Measurements from ENCODE around the gene LTBP2.
A peak's percentile ranks its signal among the peaks of the same experiment; 100 is the strongest.

The LTBP2 gene

GRCh38 chr14:74604157-74604556 lies 7.9 kb downstream of the LTBP2 start:
- TF ChIP-seq CTCF (conservative IDR thresholded peaks at IDR 0.05; ENCODE audit: control insufficient read depth, insufficient read depth, low read depth, low read length) = no peak
- no peak overlapping the region for H3K4me3 ChIP-seq (ENCODE audit: control insufficient read depth, low read depth, low read length)
- DNase-seq (ENCODE audit: low read depth) = no peak

GRCh38 chr14:74601982-74602381 lies 10.1 kb downstream of the LTBP2 start:
- TF ChIP-seq CTCF (conservative IDR thresholded peaks at IDR 0.05; ENCODE audit: control insufficient read depth, insufficient read depth, low read depth, low read length) = no peak
- DNase-seq (ENCODE audit: low read depth) = no peak
- H3K4me3 ChIP-seq (ENCODE audit: control insufficient read depth, low read depth, low read length) = no peak overlapping the region

- H3K4me3 ChIP-seq (ENCODE audit: control insufficient read depth, low read depth, low read length) = no peak overlapping the region
- DNase-seq (ENCODE audit: low read depth) = no peak
- TF ChIP-seq CTCF (conservative IDR thresholded peaks at IDR 0.05; ENCODE audit: control insufficient read depth, insufficient read depth, low read depth, low read length) = no peak
Measured at GRCh38 chr14:74599946-74600345, 12.1 kb downstream of the LTBP2 start.

GRCh38 chr14:74599321-74599761 lies 12.7 kb downstream of the LTBP2 start:
- no peak for TF ChIP-seq CTCF (conservative IDR thresholded peaks at IDR 0.05; ENCODE audit: control insufficient read depth, insufficient read depth, low read depth, low read length)
- no peak overlapping the region for H3K4me3 ChIP-seq (ENCODE audit: control insufficient read depth, low read depth, low read length)
- peak; percentile 51 for DNase-seq (ENCODE audit: low read depth)

GRCh38 chr14:74596741-74597450 lies 15.1 kb downstream of the LTBP2 start:
- no peak for TF ChIP-seq CTCF (conservative IDR thresholded peaks at IDR 0.05; ENCODE audit: control insufficient read depth, insufficient read depth, low read depth, low read length)
- DNase-seq (ENCODE audit: low read depth) = peak; percentile 97
- H3K4me3 ChIP-seq (ENCODE audit: control insufficient read depth, low read depth, low read length) = no peak overlapping the region

GRCh38 chr14:74595006-74595735 lies 16.9 kb downstream of the LTBP2 start:
- peak; percentile 89 for DNase-seq (ENCODE audit: low read depth)
- no peak for TF ChIP-seq CTCF (conservative IDR thresholded peaks at IDR 0.05; ENCODE audit: control insufficient read depth, insufficient read depth, low read depth, low read length)
- H3K4me3 ChIP-seq (ENCODE audit: control insufficient read depth, low read depth, low read length) = no peak overlapping the region

Data from fibroblast of mammary gland (primary cell).